Calu3 (cell line): ENCODE measurements around the gene PBX3. TPM values are rescaled to one million over a fixed set of nuclear protein-coding genes. Genes with fewer than 3 reads are reported as not detected.

Experiments used
- BruUV-seq: library from RNA; stranded (reverse); fragments of 400-500 nt; replicated peaks from 2 replicates; lab custom pipeline; 2021; lab: Mats Ljungman, UMichigan
- CTCF ChIA-PET: fragments of 300-600 bp; sonication (Branson Sonifier 250); formaldehyde crosslinking; loops from one replicate; lab custom pipeline; 2022; ENCODE audit warnings: antibody characterized with exemption; lab: Charles Lee
- DNase-seq: peaks from one replicate; pipeline ENCODE4 v3.0.0; 2022
- H3K27ac Mint-ChIP-seq: one replicate; pipeline ENCODE4 v1.8.0; 2022; ENCODE audit warnings: mixed read lengths; ENCODE audit not compliant: unreplicated experiment
- H3K27me3 Mint-ChIP-seq: one replicate; pipeline ENCODE4 v1.8.0; 2022; ENCODE audit warnings: mixed read lengths; ENCODE audit not compliant: unreplicated experiment
- H3K36me3 Mint-ChIP-seq: one replicate; pipeline ENCODE4 v1.8.0; 2022; ENCODE audit warnings: mild to moderate bottlenecking, moderate library complexity, mixed read lengths; ENCODE audit not compliant: insufficient read depth, unreplicated experiment
- H3K4me1 Mint-ChIP-seq: one replicate; pipeline ENCODE4 v1.8.0; 2022; ENCODE audit warnings: mild to moderate bottlenecking, low read depth, mixed read lengths; ENCODE audit not compliant: unreplicated experiment
- H3K4me3 Mint-ChIP-seq: one replicate; pipeline ENCODE4 v1.8.0; 2022; ENCODE audit warnings: mild to moderate bottlenecking, low read depth, moderate library complexity, mixed read lengths; ENCODE audit not compliant: unreplicated experiment
- H3K9me3 Mint-ChIP-seq: one replicate; pipeline ENCODE4 v1.8.0; 2022; ENCODE audit warnings: low read depth, mixed read lengths; ENCODE audit not compliant: unreplicated experiment
- CTCF ChIP-seq: fragments of 200-600 bp; IDR thresholded peaks from one replicate; pipeline ENCODE4 v1.8.0; 2022; ENCODE audit warnings: antibody characterized with exemption; ENCODE audit not compliant: unreplicated experiment
- intact Hi-C: fragments of 100-400 bp; cut with micrococcal nuclease; formaldehyde crosslinking; loops from one replicate; pipeline ENCODE4 v1.10.0; 2022; ENCODE audit not compliant: unreplicated experiment
- total RNA-seq: library from RNA; stranded (reverse); gene quantifications from 2 replicates; pipeline ENCODE4 v1.2.3, GENCODE V29; 2022

PBX3 gene
- total RNA-seq, 1 experiment from 2014 or later = 8.0 TPM

- no peak overlapping the region for H3K4me3 Mint-ChIP-seq
- BruUV-seq = no TSS peak
- H3K27ac Mint-ChIP-seq = no peak overlapping the region
- no peaks in the 10 kb centered on the region for H3K36me3 Mint-ChIP-seq
- CTCF ChIA-PET = no interaction called here
- H3K4me1 Mint-ChIP-seq = no peaks in the 10 kb centered on the region
- no peak for DNase-seq
- intact Hi-C loops = no loop called here
- no peak for TF ChIP-seq CTCF
- H3K9me3 Mint-ChIP-seq = no peaks in the 10 kb centered on the region
- H3K27me3 Mint-ChIP-seq = peaks cover 32% of the 10 kb centered on the region
Measured at GRCh38 chr9:125985998-125986655, 239.0 kb downstream of the PBX3 start.

GRCh38 chr9:125986966-125987365, 239.8 kb downstream of the PBX3 start:
- DNase-seq = no peak
- TF ChIP-seq CTCF = no peak
- H3K9me3 Mint-ChIP-seq = no peaks in the 10 kb centered on the region
- no TSS peak for BruUV-seq
- H3K4me3 Mint-ChIP-seq = no peak overlapping the region
- CTCF ChIA-PET = interaction anchor here (0.7 kb wide), 1 partner anchor 1050 kb away, joined by 3 read pairs; no protein-coding TSS in a partner anchor
- H3K27ac Mint-ChIP-seq = no peak overlapping the region
- intact Hi-C loops = no loop called here
- H3K27me3 Mint-ChIP-seq = peaks cover 32% of the 10 kb centered on the region
- H3K36me3 Mint-ChIP-seq = no peaks in the 10 kb centered on the region
- H3K4me1 Mint-ChIP-seq = no peaks in the 10 kb centered on the region

- Mint-ChIP-seq H3K36me3 (no peaks in the 10 kb centered on the region), H3K27ac (no peak overlapping the region), H3K9me3 (no peaks in the 10 kb centered on the region), H3K4me1 (no peaks in the 10 kb centered on the region), H3K4me3 (no peak overlapping the region), H3K27me3 (peaks cover 32% of the 10 kb centered on the region)
- TF ChIP-seq CTCF = no peak
- BruUV-seq = no TSS peak
- intact Hi-C loops = no loop called here
- CTCF ChIA-PET = interaction anchor here (0.7 kb wide), 1 partner anchor 1049 kb away, joined by 3 read pairs; no protein-coding TSS in a partner anchor
- no peak for DNase-seq
Measured at GRCh38 chr9:125987420-125987819, 240.2 kb downstream of the PBX3 start.

- intact Hi-C loops = no loop called here
- H3K4me3 Mint-ChIP-seq = no peak overlapping the region
- no peaks in the 10 kb centered on the region for H3K36me3 Mint-ChIP-seq
- H3K4me1 Mint-ChIP-seq = no peaks in the 10 kb centered on the region
- H3K27ac Mint-ChIP-seq = no peak overlapping the region
- no peak for TF ChIP-seq CTCF
- H3K9me3 Mint-ChIP-seq = no peaks in the 10 kb centered on the region
- H3K27me3 Mint-ChIP-seq = peaks cover 27% of the 10 kb centered on the region
- no TSS peak for BruUV-seq
- CTCF ChIA-PET = no interaction called here
- DNase-seq = no peak
Measured at GRCh38 chr9:125988479-125989050, 241.4 kb downstream of the PBX3 start.
